ENCODE measurements around the gene SF3B2. TPM values are rescaled to one million over a fixed set of nuclear protein-coding genes. Genes with fewer than 3 reads are reported as not detected.

The SF3B2 gene
- total RNA-seq, 4 donors from 2014 or later: 92.9 to 186 (median 124) TPM

DNA sequence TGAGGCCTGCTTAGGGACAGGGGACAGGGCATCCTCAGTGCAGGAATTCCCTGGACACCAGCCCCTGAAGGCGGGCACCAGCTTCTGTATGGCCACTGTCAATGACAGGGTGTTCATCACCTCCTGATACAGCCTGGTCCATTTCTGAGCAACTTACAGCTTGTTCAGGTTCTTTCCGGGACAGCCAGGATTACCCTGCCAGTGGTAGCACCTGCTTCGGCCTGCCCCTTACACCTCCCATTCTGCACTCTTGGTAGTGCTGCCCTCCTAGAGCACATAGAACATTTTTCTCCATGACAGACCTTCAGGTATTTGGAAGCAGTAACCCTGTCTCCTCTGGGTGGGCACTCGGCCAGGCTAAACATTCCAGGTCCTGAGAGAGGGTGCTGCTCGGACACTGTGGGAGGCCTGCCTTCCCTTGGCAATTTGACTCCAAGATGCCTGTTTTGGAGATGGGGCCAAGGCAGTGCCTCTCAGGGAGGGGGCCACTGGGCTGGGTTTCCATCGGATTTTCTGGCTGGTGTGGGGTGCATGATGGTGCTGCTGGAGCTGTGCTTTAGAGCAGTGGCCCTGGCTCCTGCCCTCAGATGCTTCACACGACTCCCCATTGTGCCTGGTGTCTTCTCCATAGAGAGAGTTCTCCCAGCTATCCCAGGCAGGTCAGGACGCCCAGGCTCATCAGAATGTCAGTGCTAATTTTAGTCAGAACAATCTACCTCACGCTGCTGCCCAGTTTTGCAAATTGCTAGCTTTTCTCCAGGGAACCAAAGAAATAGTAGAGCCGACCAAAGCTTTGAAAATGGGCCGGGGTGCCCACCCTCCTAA is 4.4 kb upstream of the SF3B2 start:
- ATAC-seq: no peak
- peaks cover 8 to 11% of the 10 kb centered on the region in 2 donors for H3K4me1 ChIP-seq
- H3K27ac ChIP-seq: no peak overlapping the region
- intact Hi-C loops (cut with DNase I; ENCODE audit: low total_unique reads): no loop called here
- H3K9me3 ChIP-seq: no peaks in the 10 kb centered on the region
- DNase-seq: no peak
- H3K4me3 ChIP-seq: no peak overlapping the region
- in situ Hi-C loops (cut with MboI; ENCODE audit: low sequenced_read_pairs in 4 of 4): no loop called here
- TF ChIP-seq, protein P1, sequence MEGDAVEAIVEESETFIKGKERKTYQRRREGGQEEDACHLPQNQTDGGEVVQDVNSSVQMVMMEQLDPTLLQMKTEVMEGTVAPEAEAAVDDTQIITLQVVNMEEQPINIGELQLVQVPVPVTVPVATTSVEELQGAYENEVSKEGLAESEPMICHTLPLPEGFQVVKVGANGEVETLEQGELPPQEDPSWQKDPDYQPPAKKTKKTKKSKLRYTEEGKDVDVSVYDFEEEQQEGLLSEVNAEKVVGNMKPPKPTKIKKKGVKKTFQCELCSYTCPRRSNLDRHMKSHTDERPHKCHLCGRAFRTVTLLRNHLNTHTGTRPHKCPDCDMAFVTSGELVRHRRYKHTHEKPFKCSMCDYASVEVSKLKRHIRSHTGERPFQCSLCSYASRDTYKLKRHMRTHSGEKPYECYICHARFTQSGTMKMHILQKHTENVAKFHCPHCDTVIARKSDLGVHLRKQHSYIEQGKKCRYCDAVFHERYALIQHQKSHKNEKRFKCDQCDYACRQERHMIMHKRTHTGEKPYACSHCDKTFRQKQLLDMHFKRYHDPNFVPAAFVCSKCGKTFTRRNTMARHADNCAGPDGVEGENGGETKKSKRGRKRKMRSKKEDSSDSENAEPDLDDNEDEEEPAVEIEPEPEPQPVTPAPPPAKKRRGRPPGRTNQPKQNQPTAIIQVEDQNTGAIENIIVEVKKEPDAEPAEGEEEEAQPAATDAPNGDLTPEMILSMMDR (IDR thresholded peaks at IDR 0.05 in 4 of 5, conservative IDR thresholded peaks at IDR 0.05 in 1 of 5): no peak
- no peak for TF ChIP-seq POLR2A (IDR thresholded peaks at IDR 0.05)
- H3K27me3 ChIP-seq: peaks cover 0 to 3% (median 0%) of the 10 kb centered on the region in 3 donors
- no peaks in the 10 kb centered on the region for H3K36me3 ChIP-seq

DNA sequence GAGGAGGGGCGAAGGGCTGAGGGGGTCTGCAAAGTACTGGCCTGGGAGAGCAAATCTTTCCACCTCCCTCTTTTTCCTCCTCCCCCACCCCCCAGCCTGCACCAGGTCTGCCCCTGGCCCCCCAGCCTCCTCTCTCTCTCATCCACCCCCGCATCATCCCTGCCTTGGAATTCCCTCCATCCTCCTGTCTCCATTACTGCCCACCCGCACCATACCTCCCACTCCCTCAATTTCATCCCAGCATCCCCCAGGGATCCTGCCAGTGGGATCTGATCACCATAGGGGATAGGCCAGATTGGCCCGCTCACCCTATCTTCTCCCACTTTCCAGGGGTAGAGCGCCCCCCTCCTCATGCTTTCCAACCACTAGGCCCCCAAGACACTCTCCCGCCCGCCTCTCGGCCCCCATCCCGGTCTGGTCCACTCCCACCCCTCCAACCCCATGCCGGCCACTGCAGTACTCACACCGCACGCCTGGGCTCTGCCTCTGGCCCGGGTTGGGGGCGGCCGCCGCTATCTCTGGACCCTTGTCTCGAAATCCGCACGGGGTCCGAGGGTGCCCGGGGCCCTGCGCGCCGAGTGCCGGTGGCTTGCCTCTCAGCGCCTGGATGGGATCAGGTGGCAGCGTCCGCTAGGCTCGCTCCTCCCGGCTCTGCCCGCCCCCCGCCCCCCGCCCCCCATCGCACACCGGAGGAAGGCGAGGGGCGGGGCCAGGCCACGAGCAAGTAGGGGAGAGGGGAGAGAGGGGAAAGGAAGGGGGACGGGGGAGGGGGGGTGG is 3.4 kb upstream of the SF3B2 start, which contains the start of gene GAL3ST3:
TSS of gene GAL3ST3 (minus strand) at position 615 of the 777 bp plus-strand sequence. CDS start 3,746 bp downstream, outside the sequence.
- Histone ChIP-seq H3K9me3 (no peaks in the 10 kb centered on the region), H3K36me3 (peaks cover 0 to 7% of the 10 kb centered on the region in 2 donors), H3K27me3 (peaks cover 0 to 3% (median 0%) of the 10 kb centered on the region in 3 donors), H3K4me3 (no peak within 1 kb of the TSS), H3K27ac (no peak within 1 kb of the TSS), H3K4me1 (peaks cover 17 to 19% of the 10 kb centered on the region in 2 donors)
- TF ChIP-seq POLR2A (IDR thresholded peaks at IDR 0.05): no peak
- TF ChIP-seq, protein P1 (IDR thresholded peaks at IDR 0.05 in 4 of 5, conservative IDR thresholded peaks at IDR 0.05 in 1 of 5): no peak
- DNase-seq (no peak), ATAC-seq (no peak)
- in situ Hi-C loops (cut with MboI; ENCODE audit: low sequenced_read_pairs in 4 of 4): no loop called here
- intact Hi-C loops (cut with DNase I; ENCODE audit: low total_unique reads): no loop called here

DNA sequence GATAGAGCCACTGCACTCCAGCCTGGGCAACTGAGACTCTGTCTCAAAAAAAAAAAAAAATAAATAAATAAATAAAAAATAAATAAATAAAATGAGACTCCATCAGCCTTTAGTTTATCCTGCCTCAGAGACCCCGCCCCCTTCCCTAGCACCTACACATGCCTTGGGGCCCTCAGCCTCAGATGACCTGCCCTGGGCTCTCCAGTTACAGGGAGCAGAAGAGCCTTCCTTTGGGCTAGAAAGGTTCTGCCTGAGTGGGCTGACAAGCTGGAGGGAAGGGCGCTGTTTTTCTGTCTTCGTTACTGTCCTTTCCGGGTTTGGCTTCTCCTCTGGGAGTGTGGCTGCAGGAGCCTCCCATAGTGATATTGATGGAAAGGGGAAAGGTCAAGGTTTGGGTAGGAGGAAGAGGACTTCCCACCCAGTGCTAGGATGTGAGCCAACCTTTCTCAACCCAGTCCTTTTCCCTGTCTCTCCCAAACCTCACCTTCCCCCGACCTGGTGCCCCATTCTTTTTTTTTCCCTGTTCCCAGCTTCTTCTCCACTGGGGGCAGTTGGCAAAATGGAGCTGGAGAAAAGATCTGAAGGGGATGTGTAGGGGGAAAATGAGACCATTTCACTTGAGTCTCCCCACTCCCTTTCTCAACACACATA is 1.5 kb upstream of the SF3B2 start:
- TF ChIP-seq, protein P1 (IDR thresholded peaks at IDR 0.05 in 4 of 5, conservative IDR thresholded peaks at IDR 0.05 in 1 of 5): no peak
- TF ChIP-seq POLR2A (IDR thresholded peaks at IDR 0.05): no peak
- H3K27me3 ChIP-seq: peaks cover 0 to 3% (median 0%) of the 10 kb centered on the region in 3 donors
- peak overlapping the region; percentile 83 to 94 (median 90) for H3K27ac ChIP-seq
- no peaks in the 10 kb centered on the region for H3K9me3 ChIP-seq
- peaks cover 0 to 23% of the 10 kb centered on the region in 2 donors for H3K36me3 ChIP-seq
- ATAC-seq (no peak), DNase-seq (no peak)
- in situ Hi-C loops (cut with MboI; ENCODE audit: low sequenced_read_pairs in 4 of 4): no loop called here
- peaks cover 13 to 19% of the 10 kb centered on the region in 2 donors for H3K4me1 ChIP-seq
- intact Hi-C loops (cut with DNase I; ENCODE audit: low total_unique reads): loop anchor here (5.0 to 10.0 kb wide), 2 partner anchors 217 to 1374 kb away; partner anchors contain the start of genes RAB1B and RPS6KB2
- H3K4me3 ChIP-seq: no peak overlapping the region

DNA sequence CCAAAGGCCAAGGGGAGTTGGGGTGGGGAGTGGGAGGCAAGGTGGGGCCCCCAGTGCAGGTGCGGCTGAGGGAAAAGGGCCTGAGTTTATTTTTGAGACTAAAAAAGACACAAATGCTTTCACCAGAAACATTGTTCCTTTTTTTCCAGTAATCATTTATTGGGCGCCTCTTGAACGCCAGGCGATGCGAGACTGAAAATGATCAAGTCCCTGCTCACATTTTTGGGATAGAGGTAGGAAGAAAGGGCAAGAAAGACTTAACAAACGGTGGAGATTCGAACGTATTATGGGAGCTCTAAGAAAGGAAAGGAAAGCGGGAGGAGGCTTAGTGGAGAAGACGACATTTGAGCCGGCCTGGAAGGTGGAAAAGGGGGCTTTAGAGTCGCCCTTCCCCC is 796 bp upstream of the SF3B2 start:
- Histone ChIP-seq H3K4me3 (peak overlapping the region; percentile 95 to 100 (median 98)), H3K36me3 (peaks cover 0 to 29% of the 10 kb centered on the region in 2 donors), H3K9me3 (no peaks in the 10 kb centered on the region), H3K4me1 (peaks cover 13 to 19% of the 10 kb centered on the region in 2 donors), H3K27ac (peak overlapping the region; percentile 83 to 94 (median 90)), H3K27me3 (peaks cover 0 to 3% (median 0%) of the 10 kb centered on the region in 3 donors)
- TF ChIP-seq POLR2A (IDR thresholded peaks at IDR 0.05): no peak
- TF ChIP-seq, protein P1 (IDR thresholded peaks at IDR 0.05 in 4 of 5, conservative IDR thresholded peaks at IDR 0.05 in 1 of 5): no peak
- ATAC-seq (no peak), DNase-seq (no peak)
- in situ Hi-C loops (cut with MboI; ENCODE audit: low sequenced_read_pairs in 4 of 4): no loop called here
- intact Hi-C loops (cut with DNase I; ENCODE audit: low total_unique reads): loop anchor here (5.0 to 10.0 kb wide), 2 partner anchors 216 to 1373 kb away; partner anchors contain the start of genes RAB1B and RPS6KB2
